Loucy (cell line): ENCODE data around the gene STK32C.

ENCODE experiments used
- EZH2phosphoT487 ChIP-seq: fragments of 200-600 bp; IDR thresholded peaks from 2 replicates; pipeline ENCODE4 v1.6.1; 2018; ENCODE audit warnings: antibody characterized with exemption, mild to moderate bottlenecking, moderate library complexity, borderline replicate concordance
- TF ChIP-seq, protein P1 (sequence below): fragments of 200-600 bp; sonication (generic); conservative IDR thresholded peaks from 2 replicates; pipeline ENCODE4 v1.5.1; 2014; ENCODE audit warnings: mild to moderate bottlenecking, antibody characterized with exemption, low read length

DNA sequence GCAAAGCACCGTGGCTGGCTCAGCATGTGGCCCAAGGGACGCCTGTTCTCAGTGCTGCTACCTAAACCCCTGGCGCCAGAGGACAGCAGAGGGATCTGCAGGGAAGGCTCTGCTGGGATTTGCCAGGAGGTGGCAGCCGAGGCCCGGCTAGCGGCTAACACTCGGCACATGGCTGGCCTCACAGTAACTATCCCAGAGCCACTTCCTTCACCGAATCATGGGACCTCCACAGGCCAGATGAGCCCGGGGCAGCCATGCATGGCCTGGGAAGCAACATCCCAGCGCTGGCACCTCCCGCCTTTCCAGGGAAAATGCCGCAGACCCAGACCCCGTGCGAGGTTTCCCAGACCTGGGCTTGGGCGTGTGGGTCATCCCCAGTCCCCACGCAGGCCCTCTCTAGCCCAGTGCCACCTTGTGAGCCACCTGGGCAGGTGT, 84.6 kb downstream of the STK32C start:
- TF ChIP-seq, protein P1, sequence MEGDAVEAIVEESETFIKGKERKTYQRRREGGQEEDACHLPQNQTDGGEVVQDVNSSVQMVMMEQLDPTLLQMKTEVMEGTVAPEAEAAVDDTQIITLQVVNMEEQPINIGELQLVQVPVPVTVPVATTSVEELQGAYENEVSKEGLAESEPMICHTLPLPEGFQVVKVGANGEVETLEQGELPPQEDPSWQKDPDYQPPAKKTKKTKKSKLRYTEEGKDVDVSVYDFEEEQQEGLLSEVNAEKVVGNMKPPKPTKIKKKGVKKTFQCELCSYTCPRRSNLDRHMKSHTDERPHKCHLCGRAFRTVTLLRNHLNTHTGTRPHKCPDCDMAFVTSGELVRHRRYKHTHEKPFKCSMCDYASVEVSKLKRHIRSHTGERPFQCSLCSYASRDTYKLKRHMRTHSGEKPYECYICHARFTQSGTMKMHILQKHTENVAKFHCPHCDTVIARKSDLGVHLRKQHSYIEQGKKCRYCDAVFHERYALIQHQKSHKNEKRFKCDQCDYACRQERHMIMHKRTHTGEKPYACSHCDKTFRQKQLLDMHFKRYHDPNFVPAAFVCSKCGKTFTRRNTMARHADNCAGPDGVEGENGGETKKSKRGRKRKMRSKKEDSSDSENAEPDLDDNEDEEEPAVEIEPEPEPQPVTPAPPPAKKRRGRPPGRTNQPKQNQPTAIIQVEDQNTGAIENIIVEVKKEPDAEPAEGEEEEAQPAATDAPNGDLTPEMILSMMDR: peak; percentile 75
- TF ChIP-seq EZH2phosphoT487: no peak
